NCI-H69 (cell line): ENCODE data around the gene PAK6.

Experiments used
- DNase-seq: peaks from one replicate; lab custom pipeline; 2025; lab: John Stamatoyannopoulos, UW

Gene PAK6

GRCh38 chr15:40276927-40277326 is 38.1 kb downstream of the PAK6 start:
- no peak for DNase-seq

DNA sequence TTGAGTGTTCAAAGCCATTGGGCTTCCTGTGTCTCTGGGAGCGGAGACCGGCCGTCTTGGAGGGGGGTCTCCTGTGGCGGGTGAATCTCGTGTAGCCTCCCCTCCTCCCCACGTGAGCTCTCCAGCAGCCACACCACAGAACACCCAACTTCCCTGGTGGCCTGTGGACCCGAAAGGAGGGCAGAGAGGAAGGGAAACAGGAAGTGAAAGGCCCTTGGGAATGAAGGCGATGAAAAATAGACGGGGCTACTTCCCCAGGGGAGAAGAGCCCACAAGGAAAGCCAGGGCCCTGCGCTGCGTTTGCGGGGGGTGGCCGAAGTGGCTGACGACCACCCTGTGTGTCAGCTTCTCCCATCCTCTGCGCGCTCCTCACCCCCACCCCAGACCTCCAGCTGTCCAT is 38.6 kb downstream of the PAK6 start:
- DNase-seq: no peak

GRCh38 chr15:40278026-40278425 is 39.2 kb downstream of the PAK6 start:
- no peak for DNase-seq

DNA sequence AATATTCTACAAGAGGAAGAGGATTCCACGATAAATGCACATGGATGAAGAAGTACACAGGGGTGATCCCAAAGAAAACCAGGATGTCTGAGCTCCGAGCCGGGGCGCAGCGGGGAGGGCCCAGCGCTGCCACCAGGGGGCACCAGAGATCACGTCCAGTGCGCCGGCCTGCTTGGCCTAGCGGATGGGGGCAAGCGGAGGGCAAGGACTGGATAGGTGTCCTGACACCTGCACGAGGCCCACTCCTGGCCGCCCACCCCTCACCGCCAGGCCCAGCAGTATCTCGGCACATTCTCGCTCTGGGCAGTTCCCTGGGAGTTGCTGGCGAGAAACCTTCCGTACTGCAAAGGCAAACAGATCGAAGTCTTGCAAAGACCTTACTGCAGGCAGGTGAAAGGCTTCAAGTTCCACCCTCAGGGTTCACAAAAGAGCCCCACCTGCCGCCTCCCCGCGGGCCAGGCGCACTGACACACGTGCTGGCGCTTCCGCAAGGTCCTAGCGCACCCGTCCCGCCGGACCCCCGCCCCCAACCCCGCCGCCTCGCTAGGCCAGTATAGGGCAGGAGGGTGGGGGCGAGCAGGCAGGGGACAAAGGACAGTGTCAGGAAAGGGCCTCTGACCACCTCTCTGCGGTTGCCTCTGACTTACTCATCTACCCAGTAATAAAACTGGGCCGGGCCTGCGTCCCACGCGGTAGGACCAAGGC is 40.7 kb downstream of the PAK6 start:
- peak; percentile 85 for DNase-seq

DNA sequence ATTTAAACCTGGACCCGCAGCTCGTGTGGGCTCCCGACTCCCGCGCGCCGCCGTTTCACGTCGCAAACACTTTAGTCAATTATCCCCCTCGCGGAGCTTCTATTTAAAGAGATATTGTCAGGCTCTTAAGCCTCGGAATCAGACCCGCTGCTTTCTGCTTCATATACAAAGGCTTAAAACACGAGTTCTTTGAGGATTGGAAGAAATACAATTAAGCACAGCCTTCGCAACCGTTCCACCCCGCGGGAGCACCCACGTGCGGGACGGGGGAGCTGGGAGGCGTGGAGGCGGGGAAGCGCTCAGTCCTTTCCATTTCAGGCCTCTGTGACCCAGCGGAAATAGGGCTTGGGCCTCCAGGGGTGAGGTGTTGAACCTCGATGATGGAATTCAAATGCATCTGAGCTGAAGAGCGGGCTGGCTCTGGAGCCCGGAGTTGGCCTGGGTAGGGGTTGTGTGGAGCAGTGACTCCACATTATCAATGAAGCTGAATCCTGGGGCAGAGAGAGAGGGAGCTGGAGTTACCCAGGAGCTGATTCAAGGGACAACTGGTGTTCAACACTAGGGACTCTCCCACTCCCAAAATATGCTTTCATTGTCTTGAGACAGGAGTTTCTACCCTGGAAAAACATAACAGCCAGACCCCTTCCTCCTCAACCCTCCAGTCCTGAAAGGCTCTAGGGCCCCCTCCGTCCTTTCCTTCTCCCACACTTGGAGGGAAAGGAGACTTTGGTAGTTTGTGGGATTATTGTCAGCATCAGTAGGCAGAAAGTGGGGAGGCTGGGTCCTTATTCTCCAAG is 41.6 kb downstream of the PAK6 start:
- peak; percentile 71 for DNase-seq

DNA sequence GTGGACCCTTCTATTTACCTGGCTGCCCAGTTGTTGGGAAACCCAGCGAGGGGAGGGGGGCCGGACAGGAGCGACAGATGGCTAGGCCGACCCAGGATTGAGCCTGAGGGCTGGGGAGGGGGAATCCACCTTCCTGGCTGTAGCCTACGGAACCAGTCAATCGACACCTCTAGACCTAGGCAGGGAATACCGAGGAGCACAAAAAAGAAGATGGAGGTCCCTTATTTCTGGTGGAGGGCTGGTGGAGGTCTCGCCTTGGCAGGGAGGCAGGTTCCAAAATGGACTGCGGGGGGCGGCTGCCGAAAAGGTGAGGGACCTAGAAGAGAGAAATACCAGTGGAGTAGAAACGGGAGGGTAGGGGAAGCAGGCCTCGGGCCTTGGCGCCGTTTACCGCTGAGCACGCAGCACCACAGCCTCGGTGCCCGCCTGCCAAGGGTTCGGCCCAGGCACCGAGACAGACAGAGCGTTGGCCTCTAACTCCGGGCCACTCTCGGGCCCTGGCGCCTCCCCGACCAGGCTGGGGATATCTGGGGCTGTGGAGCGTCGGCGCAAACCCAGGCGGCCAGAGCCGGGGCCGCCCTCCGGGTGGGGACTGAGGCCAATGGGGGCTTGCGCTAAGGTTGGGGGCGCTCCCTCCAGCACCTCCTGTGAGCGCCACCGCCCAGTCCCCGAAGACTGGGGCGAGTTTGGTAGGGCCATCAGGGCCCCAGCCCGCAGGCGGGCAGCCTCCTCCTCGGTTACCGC is 42.4 kb downstream of the PAK6 start:
- peak; percentile 58 for DNase-seq

- DNase-seq: no peak
Observed at GRCh38 chr15:40281801-40282146, 42.9 kb downstream of the PAK6 start.

DNA sequence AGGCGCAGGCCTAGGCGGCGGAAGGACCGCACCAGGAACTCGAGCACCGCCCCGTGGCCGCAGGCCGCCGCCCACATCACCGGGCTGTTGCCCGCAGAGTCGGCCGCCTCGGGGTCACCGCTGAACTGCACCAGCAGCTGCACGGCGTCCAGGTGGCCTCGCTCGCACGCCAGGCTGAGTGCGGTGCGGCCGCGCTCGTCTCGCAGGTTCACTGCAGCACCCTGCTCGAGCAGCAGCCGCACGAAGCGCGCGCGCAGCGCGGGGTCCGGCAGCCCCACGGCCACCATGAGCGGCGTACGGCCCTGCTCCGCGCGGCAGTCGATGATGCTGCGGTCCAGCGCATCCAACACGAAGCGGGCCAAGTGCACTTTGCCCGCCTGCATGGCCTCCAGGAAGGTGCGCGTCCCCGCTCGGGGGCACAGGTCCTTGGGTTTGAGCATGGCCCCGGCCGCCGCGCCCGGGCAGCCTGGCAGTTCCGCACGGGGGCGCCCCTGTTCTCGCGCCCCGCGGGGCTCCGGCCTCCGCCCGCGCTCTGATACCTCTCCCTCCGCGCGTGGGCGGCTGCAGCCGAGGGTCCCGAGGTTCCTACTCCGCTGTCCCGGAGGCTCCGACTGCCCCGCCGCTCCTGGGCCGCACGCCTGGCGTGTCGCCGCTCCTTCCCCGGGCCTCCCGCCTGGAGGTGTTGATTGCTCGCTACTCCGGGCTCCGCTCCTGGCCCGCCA is 43.4 kb downstream of the PAK6 start:
- DNase-seq: peak; percentile 81

- DNase-seq: peak; percentile 75
Observed at GRCh38 chr15:40282869-40283614, 44.2 kb downstream of the PAK6 start, which contains the start of gene ANKRD63. Gene ANKRD63 (minus strand): TSS chr15:40283064. CDS start chr15:40282586, 478 bp downstream.

GRCh38 chr15:40283615-40284300 is 44.9 kb downstream of the PAK6 start:
- peak; percentile 44 for DNase-seq

DNA sequence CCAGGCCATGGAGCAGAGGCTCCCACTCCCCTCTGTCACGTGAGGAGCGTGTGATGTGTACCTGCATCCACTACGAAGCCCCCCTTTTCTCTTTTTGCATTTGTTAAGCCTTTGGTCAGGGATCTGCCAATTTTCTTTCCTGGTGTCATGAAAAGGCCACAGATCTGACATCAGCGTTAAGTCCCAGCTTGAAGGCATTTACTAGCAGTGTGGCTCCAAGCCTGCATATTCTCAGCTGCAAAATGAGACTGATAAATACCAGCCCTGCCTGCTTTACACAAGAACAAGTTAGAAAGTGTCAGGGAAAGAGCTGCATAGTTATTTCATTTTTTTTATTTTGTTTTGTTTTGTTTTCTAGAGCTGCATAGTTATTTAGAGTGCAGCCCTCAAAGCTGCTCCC is 46.3 kb downstream of the PAK6 start:
- no peak for DNase-seq

DNA sequence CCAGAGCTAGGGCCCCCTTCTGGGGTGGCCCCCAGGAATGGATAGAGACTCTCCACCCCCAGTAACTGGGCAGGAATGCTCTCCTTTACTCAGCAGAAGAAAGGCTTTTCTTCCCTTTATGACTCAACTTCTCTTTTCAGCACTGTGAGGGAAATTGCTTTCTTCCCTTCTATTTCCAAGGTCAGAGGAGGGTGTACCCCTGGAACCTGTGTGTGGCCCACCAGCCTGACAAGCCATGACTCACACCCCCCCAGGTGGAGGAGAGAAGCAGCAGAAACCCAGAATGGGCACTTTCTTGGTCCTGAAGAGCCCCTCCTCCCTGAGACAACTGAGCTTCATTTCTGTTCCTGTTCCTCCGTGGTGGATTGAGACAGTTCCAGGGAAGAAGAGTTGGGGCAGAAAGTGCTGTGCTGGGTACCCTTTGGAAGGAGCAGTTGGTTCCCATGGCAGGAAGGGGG is 46.7 kb downstream of the PAK6 start:
- DNase-seq: no peak

- DNase-seq: no peak
Observed at GRCh38 chr15:40286061-40286532, 47.2 kb downstream of the PAK6 start.

GRCh38 chr15:40286794-40287193 is 47.9 kb downstream of the PAK6 start:
- no peak for DNase-seq

- DNase-seq: no peak
Observed at GRCh38 chr15:40287505-40287904, 48.6 kb downstream of the PAK6 start.

- peak; percentile 35 for DNase-seq
Observed at GRCh38 chr15:40287968-40288367, 49.1 kb downstream of the PAK6 start.

GRCh38 chr15:40289140-40289775 is 50.4 kb downstream of the PAK6 start:
- DNase-seq: peak; percentile 85

DNA sequence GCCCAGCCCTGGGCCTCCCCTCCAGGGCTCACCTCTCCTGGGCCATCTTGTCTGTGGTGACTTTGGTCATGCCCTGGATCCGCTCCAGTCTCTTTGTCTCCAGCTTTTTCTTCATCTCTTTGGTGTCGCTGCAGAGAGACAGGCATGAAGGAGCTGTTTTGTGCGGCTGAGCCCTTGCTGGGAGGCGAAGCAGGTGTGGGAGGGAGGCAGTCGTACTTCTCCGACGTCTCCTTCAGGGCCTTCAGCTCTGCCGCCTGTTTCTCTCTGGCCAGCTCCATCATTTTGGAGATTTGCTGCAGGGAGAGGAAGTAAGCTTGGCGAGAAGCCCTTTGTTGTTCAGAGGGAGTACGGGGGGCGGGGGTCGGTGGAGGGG is 51.7 kb downstream of the PAK6 start:
- no peak for DNase-seq

DNA sequence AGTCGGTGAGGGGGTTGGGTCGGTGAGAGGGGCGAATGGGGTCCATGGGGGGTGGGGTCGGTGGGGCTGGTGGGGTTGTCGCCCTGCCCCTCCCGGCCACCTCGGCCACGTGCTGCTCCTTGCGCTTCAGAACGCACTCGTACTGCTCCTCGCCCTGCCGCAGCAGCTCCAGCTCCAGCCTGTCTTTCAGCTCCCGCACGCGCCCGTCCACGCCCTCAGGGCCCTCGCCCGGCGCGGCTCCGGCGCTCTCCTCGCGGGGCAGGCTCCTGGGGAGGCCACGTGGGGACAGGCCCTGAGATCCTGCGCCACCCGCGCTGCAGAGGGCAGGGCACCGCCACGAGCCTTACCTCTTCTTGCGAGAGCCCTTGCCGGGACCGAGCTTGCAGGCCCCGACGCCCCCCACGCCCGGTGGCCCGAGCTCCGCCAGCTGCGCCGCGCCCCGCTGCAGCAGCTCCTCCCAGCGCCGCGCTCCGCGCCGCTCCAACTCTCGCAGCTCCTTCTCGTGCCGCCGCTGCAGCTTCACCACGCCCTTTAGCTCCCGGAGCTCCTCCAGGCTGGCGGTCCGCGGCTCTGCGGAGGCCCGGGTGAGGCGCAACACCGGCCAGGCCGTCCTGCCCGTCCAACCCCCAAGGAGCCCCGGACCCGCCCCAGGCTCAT is 52.2 kb downstream of the PAK6 start:
- peak; percentile 82 for DNase-seq

GRCh38 chr15:40292246-40292645 is 53.4 kb downstream of the PAK6 start:
- DNase-seq: no peak
